GM19328 (cell line): Measurements from ENCODE around the gene ARMC2.
"Not testable (repeated sequence)": the region's sequence is repeated elsewhere in the genome, so short reads cannot be mapped to it uniquely, and the experiment has no call there.

ENCODE experiments used
- ATAC-seq: cut with Tn5 transposase; IDR thresholded peaks from one replicate; pipeline ENCODE4 v1.9.1; 2021; ENCODE audit warnings: mild to moderate bottlenecking, moderate library complexity; ENCODE audit not compliant: unreplicated experiment

ARMC2 gene

DNA sequence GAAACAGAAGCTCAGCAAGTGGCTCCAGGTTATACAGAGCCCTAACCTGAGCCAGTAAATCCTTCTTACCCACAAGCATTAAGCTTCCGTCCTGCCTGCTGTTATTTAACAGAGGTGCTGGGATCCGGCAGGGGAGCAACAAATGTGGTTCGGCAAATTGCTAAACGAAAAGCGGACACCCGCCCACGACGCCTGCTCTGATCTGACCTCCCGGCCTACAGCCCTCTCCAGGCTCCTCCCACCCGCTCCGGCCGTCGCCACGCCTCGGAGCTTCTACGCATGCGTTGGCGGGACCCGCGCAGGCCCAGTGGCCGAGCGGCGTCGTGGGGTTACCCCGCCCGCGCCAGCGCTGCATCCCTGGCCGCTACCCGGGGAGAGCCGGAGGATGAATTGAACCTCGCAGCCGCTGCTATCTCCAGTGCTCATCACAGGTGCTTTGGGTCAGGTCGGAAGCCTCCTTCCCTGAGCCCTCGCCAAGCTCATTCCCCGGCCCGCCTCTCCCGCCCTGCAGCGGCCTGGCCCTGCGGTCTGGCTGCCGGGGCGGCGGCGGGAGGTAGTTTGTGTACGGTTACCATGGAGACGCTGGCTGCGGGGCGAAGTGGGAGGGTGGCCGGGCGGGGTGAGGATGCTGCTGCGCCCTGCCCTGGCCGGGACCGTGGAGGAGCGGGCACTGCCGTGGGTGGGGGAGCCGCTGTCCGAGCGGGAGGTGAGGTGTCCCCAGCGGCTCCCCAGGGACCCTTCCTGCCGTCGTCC is at the start of gene ARMC2:
ARMC2 (plus strand) TSS at position 307 of the 753 bp plus-strand sequence. CDS start 5,846 bp downstream, outside the sequence.
- peak; percentile 82 for ATAC-seq

- no peak for ATAC-seq
Observed at GRCh38 chr6:108798670-108799353, 49.4 kb upstream of the ARMC2 start.

- ATAC-seq = no peak
Observed at GRCh38 chr6:108799354-108799717, 48.9 kb upstream of the ARMC2 start.

- no peak for ATAC-seq
Observed at GRCh38 chr6:108799791-108800190, 48.4 kb upstream of the ARMC2 start.

DNA sequence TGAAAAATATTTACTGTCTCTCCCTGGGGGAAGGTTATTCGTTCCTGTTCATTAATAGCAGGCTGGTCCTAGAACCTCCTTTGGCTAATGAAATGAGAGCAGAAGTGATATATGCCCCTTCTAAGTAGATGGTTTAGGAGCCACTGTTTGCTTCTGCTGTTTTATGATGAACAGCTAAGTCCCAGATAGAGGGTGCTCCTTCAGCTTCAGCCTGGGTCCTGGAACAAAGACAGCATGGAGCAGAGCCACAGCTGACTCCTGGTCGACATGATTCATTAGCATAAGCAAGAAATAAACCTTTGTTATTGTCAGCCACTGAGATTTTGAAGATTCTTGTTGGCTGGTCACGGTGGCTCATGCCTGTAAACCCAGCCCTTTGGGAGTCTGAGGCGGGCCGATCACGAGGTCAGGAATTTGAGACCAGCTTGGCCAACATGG is 47.8 kb upstream of the ARMC2 start:
- ATAC-seq = no peak

- no peak for ATAC-seq
Observed at GRCh38 chr6:108801366-108801765, 46.9 kb upstream of the ARMC2 start.

- no peak for ATAC-seq
Observed at GRCh38 chr6:108803982-108804490, 44.2 kb upstream of the ARMC2 start.

GRCh38 chr6:108804956-108805355 is 43.3 kb upstream of the ARMC2 start:
- no peak for ATAC-seq

DNA sequence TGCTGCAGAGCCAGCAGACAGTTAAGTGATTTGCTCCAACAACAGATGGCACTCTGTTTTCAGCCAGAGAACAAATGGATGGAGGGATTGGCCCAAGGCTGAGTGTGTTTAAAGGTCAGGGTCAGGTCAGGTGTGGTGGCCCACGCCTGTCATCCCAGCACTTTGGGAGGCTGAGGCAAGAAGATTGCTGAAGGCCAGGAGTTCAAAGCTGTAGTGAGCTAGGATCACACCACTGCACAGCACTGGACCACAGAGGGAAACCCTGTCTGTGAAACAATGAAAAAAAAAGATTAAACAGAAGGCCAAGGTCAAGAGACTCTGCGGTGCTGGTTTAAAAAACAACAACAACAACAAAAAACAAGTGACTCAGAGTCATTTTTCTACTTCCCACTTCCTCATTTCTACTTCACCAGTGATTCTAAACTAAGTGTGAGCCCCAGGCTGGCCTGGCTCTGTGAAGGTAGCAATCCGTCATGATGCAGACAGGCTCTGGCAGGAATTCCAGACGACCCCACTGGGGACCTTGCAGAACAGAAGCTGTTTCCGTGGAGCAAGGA is 42.5 kb upstream of the ARMC2 start:
- peak; percentile 74 for ATAC-seq

GRCh38 chr6:108806171-108806570 is 42.1 kb upstream of the ARMC2 start:
- ATAC-seq = peak; percentile 9

GRCh38 chr6:108806665-108807064 is 41.6 kb upstream of the ARMC2 start:
- ATAC-seq = no peak

DNA sequence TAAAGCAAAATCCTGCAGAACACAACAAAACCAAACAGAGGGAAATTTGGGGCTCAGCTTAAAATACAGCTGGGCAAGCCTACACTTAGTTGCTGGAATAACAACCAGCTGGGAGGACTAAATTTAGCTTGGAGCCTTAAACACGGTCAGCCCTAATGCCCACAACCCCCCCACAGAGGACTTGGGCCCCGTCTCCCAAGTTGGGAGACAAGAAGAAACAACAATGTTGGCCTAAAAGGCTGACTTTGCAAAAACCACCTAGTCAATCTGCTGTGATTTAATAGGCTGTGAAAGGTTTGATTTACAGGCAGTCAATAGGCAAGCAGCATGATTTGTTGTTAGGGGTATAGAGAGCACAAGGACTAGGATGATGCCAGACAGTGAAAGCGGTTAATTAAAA is 40.3 kb upstream of the ARMC2 start:
- ATAC-seq = no peak

- ATAC-seq = no peak
Observed at GRCh38 chr6:108809211-108809610, 39.0 kb upstream of the ARMC2 start.

DNA sequence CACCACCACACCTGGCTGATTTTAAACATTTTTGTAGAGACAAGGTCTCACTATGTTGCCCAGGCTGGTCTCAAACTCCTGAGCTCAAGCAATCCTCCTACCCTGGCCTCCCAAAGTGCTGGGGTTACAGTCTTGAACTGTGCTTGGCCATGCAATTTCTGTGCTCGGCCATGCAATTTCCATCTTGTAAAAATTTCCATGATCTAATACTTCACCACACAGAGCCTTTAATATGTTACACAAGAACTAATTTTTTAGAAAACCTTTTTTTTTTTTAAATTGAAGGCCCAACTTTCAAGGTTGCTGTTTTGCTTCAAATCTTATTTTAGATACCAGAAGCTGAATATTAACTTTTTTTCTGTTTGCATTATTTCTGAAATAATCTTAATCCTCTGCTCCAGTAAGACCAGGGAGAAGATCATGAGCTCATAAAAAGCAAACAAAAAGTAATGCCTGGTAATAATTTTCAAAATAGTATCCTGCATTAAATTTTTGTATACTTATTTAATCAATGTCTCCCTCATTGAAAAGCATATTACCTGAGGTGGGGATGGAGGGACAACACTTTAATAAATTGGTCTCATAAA is 38.1 kb upstream of the ARMC2 start:
- ATAC-seq = no peak

DNA sequence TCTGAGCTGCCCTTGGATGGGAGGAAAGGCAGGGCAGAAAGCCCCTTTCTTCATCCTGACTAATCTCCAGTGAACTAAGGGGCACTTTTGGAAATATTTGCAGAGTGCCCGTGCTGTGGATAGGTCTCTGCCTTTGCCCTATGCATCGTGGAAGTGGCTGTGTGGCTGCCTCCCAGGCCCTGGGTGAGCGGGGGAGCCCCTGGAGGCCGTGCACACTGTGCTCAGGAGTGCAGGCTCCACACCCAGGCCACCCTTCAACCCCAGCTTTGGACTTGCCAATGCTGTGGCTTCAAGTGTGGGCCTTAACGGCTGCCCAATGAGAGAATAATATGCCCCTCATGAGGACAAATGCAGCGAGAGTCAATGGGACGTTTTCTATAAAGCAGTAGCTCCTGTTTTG is 36.7 kb upstream of the ARMC2 start:
- ATAC-seq = no peak

DNA sequence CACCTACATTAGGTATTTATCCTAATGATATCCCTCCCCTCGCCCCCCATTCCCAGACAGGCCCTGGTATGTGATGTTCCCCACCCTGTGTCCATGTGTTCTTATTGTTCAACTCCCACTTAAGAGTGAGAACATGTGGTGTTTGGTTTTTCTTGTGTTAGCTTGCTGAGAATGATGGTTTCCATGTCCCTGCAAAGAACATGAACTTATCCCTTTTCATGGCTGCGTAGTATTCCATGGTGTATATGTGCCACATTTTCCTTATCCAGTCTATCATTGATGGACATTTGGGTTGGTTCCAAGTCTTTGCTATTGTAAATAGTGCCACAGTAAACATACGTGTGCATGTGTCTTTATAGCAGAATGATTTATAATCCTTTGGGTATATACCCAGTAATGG is 35.0 kb upstream of the ARMC2 start:
- ATAC-seq = not testable (repeated sequence)

DNA sequence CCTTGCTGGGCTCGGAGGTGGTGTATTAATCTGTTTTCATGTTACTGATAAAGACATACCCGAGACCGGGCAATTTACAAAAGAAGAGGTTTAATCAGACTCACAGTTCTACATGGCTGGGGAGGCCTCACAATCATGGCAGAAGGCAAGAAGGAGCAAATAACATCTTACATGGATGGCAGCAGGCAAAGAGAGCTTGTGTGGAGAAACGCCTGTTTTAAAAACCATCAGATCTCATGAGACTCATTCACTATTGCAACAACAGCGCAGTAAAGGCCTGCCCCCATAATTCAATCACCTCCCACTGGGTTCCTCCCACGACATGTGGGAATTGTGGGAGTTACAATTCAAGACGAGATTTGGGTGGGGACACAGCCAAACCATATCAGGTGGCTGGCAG is 30.9 kb upstream of the ARMC2 start:
- ATAC-seq = not testable (repeated sequence)

GRCh38 chr6:108820006-108820405 is 28.2 kb upstream of the ARMC2 start:
- no peak for ATAC-seq

DNA sequence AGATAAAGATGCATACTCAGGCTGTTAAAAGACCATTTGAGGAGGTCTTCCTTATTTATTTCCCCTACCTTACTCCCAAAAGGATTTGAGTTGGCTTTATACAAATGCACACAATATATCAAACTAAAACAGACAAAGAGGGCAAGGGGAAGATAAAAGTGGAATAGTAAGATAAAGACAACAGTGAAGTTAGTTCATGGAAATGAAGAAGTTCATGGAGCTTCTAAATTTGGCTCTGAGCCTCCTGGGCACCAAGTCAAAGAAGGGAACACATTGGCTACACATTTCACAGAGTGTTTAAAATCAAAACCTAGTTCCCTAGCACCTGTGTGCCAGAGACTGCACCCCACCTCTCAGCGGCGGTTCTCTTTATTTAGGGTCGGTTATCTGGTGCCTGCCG is 25.8 kb upstream of the ARMC2 start:
- no peak for ATAC-seq

- no peak for ATAC-seq
Observed at GRCh38 chr6:108825326-108825725, 22.9 kb upstream of the ARMC2 start.

DNA sequence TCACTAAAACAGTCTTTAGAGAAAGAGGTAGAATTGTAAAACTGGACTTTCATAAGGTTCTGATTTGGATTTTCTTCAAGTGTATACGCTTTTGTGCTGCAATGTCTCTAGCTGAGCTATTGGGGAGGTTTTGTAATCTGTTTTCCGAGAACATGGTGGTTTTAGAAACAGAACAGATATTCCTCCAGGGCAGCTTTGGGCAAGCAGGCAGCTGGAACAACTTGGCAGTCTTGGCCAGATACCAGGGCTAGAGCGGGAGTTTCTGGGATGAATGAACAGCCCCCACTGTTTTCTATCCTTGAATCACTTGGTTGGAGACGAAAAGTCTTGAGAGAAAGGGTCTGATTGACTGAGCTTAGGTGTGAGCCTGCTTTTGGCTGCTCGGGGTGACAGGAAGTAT is 17.1 kb upstream of the ARMC2 start:
- ATAC-seq = no peak

- ATAC-seq = no peak
Observed at GRCh38 chr6:108832738-108833137, 15.5 kb upstream of the ARMC2 start.
